DOHH2 (cell line): ENCODE results near the gene KAT6B.

Experiments used
- H3F3A ChIP-seq: fragments of 200-600 bp; sonication (generic), shearing (Covaris generic); 2 replicates; pipeline ENCODE4 v1.6.0; 2016; ENCODE audit warnings: antibody characterized with exemption, mild to moderate bottlenecking; ENCODE audit not compliant: control insufficient read depth, insufficient read depth
- H3K27ac ChIP-seq: fragments of 200-600 bp; sonication (generic); 2 replicates; pipeline ENCODE4 v1.5.1; 2014; ENCODE audit warnings: low read depth, mild to moderate bottlenecking, low read length, moderate library complexity
- H3K27me3 ChIP-seq: fragments of 200-600 bp; sonication (generic); 2 replicates; pipeline ENCODE4 v1.6.1; 2014; ENCODE audit warnings: mild to moderate bottlenecking, low read length, mixed read lengths; ENCODE audit not compliant: control insufficient read depth
- H3K36me3 ChIP-seq: fragments of 200-600 bp; sonication (generic); 2 replicates; pipeline ENCODE4 v1.6.1; 2014; ENCODE audit warnings: mild to moderate bottlenecking, low read length, moderate library complexity, mixed read lengths; ENCODE audit not compliant: control insufficient read depth
- H3K4me1 ChIP-seq: fragments of 200-600 bp; sonication (generic); 2 replicates; pipeline ENCODE4 v1.6.1; 2014; ENCODE audit warnings: mild to moderate bottlenecking, low read length, mixed read lengths; ENCODE audit not compliant: control insufficient read depth
- H3K4me2 ChIP-seq: fragments of 200-600 bp; sonication (generic); 2 replicates; pipeline ENCODE4 v1.6.0; 2014; ENCODE audit warnings: mild to moderate bottlenecking, low read length, moderate library complexity
- H3K4me3 ChIP-seq: fragments of 200-600 bp; sonication (generic); 2 replicates; pipeline ENCODE4 v1.5.1; 2014; ENCODE audit warnings: mild to moderate bottlenecking, low read length, mixed read lengths
- H3K79me2 ChIP-seq: fragments of 200-600 bp; sonication (generic); 2 replicates; pipeline ENCODE4 v1.6.1; 2014; ENCODE audit warnings: mild to moderate bottlenecking, low read length, mixed read lengths; ENCODE audit not compliant: control insufficient read depth
- H3K9me2 ChIP-seq: fragments of 200-600 bp; sonication (generic); replicated peaks from 2 replicates; pipeline ENCODE4 v1.6.1; 2014; ENCODE audit warnings: mild to moderate bottlenecking, low read length, mixed read lengths; ENCODE audit not compliant: control insufficient read depth
- H3K9me3 ChIP-seq: fragments of 200-600 bp; sonication (generic); 2 replicates; pipeline ENCODE4 v1.6.1; 2014; ENCODE audit warnings: antibody characterized with exemption, low read length, mixed read lengths; ENCODE audit not compliant: control insufficient read depth, insufficient read depth
- H4K20me1 ChIP-seq: fragments of 200-600 bp; sonication (generic); 2 replicates; pipeline ENCODE4 v1.6.0; 2014; ENCODE audit warnings: low read depth, mild to moderate bottlenecking, antibody characterized with exemption, low read length, moderate library complexity; ENCODE audit not compliant: control insufficient read depth, insufficient read depth
- CTCF ChIP-seq: fragments of 200-600 bp; sonication (generic); IDR thresholded peaks from one replicate; pipeline ENCODE4 v1.5.1; 2014; ENCODE audit warnings: antibody characterized with exemption, mild to moderate bottlenecking, low read depth, low read length; ENCODE audit not compliant: poor library complexity, severe bottlenecking
- EZH2phosphoT487 ChIP-seq: fragments of 200-600 bp; sonication (generic); IDR thresholded peaks from 2 replicates; pipeline ENCODE4 v1.6.1; 2017; ENCODE audit warnings: borderline replicate concordance, mild to moderate bottlenecking, antibody characterized with exemption, low read length, moderate library complexity, mixed read lengths

KAT6B gene

GRCh38 chr10:74808501-74808900 is 17.9 kb upstream of the KAT6B start:
- Histone ChIP-seq H3F3A (no peaks in the 10 kb centered on the region), H3K4me3 (no peak overlapping the region), H3K27me3 (no peaks in the 10 kb centered on the region), H3K9me3 (no peaks in the 10 kb centered on the region), H3K4me1 (no peaks in the 10 kb centered on the region), H4K20me1 (no peaks in the 10 kb centered on the region), H3K36me3 (no peaks in the 10 kb centered on the region), H3K79me2 (no peaks in the 10 kb centered on the region), H3K4me2 (no peak overlapping the region), H3K9me2 (no peaks in the 10 kb centered on the region), H3K27ac (no peak overlapping the region)
- TF ChIP-seq EZH2phosphoT487 (no peak), CTCF (no peak)

- no peaks in the 10 kb centered on the region for H3K36me3 ChIP-seq
- H3K9me2 ChIP-seq: no peaks in the 10 kb centered on the region
- no peaks in the 10 kb centered on the region for H3K9me3 ChIP-seq
- TF ChIP-seq CTCF (no peak), EZH2phosphoT487 (no peak)
- no peaks in the 10 kb centered on the region for H3K79me2 ChIP-seq
- no peaks in the 10 kb centered on the region for H4K20me1 ChIP-seq
- no peak overlapping the region for H3K27ac ChIP-seq
- no peaks in the 10 kb centered on the region for H3F3A ChIP-seq
- no peak overlapping the region for H3K4me3 ChIP-seq
- no peaks in the 10 kb centered on the region for H3K27me3 ChIP-seq
- H3K4me1 ChIP-seq: no peaks in the 10 kb centered on the region
- H3K4me2 ChIP-seq: no peak overlapping the region
These were observed 16.3 kb upstream of the KAT6B start for GRCh38 chr10:74810087-74810486.

- TF ChIP-seq CTCF (no peak), EZH2phosphoT487 (no peak)
- Histone ChIP-seq H3K4me1 (no peaks in the 10 kb centered on the region), H3K36me3 (no peaks in the 10 kb centered on the region), H3K27me3 (no peaks in the 10 kb centered on the region), H3K79me2 (no peaks in the 10 kb centered on the region), H3K9me3 (peaks cover 5% of the 10 kb centered on the region), H3K27ac (no peak overlapping the region), H4K20me1 (no peaks in the 10 kb centered on the region), H3K9me2 (no peaks in the 10 kb centered on the region), H3K4me3 (no peak overlapping the region), H3K4me2 (no peak overlapping the region), H3F3A (no peaks in the 10 kb centered on the region)
These were observed 12.8 kb upstream of the KAT6B start for GRCh38 chr10:74813381-74814259.
